ENCODE results near the gene C10orf71. TPM values are rescaled to one million over a fixed set of nuclear protein-coding genes. Genes with fewer than 3 reads are reported as not detected.

The C10orf71 gene
- total RNA-seq, 1 donor from 2014 or later: not detected

GRCh38 chr10:49329146-49329505 is 30.2 kb downstream of the C10orf71 start:
- H3K4me1 Mint-ChIP-seq (ENCODE audit: low read depth, unreplicated experiment): no peaks in the 10 kb centered on the region
- Histone ChIP-seq H3K9me3 (ENCODE audit: insufficient read depth, low read depth, low read length) (no peaks in the 10 kb centered on the region), H3K4me3 (ENCODE audit: insufficient read depth, low read depth, low read length) (no peak overlapping the region), H3K27ac (ENCODE audit: low read depth, low read length) (no peak overlapping the region), H3K4me2 (ENCODE audit: low read length) (no peak overlapping the region), H3K27me3 (ENCODE audit: insufficient read depth, low read length) (no peaks in the 10 kb centered on the region), H3K36me3 (ENCODE audit: insufficient read depth, low read length) (no peaks in the 10 kb centered on the region), H3K9ac (ENCODE audit: low read length) (no peak overlapping the region), H3K79me2 (ENCODE audit: insufficient read depth, low read length) (no peaks in the 10 kb centered on the region), H2AFZ (ENCODE audit: low read depth, low read length) (no peak overlapping the region), H4K20me1 (ENCODE audit: insufficient read depth, low read length) (no peaks in the 10 kb centered on the region), H3K4me1 (ENCODE audit: insufficient read depth, low read length) (no peaks in the 10 kb centered on the region)
- FAIRE-seq: no peak
- peaks cover 57% of the 10 kb centered on the region for H3K27me3 Mint-ChIP-seq (ENCODE audit: low read depth, unreplicated experiment)
- no peak overlapping the region for H3K27ac Mint-ChIP-seq (ENCODE audit: unreplicated experiment)
- TF ChIP-seq EZH2 (IDR thresholded peaks at IDR 0.05; ENCODE audit: insufficient read depth, low read length): no peak
- TF ChIP-seq CTCF (IDR thresholded peaks at IDR 0.05; ENCODE audit: insufficient read depth, low read depth, low read length): no peak
- H3K4me3 Mint-ChIP-seq (ENCODE audit: unreplicated experiment): no peak overlapping the region
- peaks cover 10% of the 10 kb centered on the region for H3K9me3 Mint-ChIP-seq (ENCODE audit: unreplicated experiment)
- H3K36me3 Mint-ChIP-seq (ENCODE audit: low read depth, unreplicated experiment): peaks cover 2% of the 10 kb centered on the region
- no peak for DNase-seq (ENCODE audit: low read depth)

- Histone ChIP-seq H2AFZ (ENCODE audit: low read depth, low read length) (no peak overlapping the region), H3K4me3 (ENCODE audit: insufficient read depth, low read depth, low read length) (no peak overlapping the region), H3K4me1 (ENCODE audit: insufficient read depth, low read length) (no peaks in the 10 kb centered on the region), H3K79me2 (ENCODE audit: insufficient read depth, low read length) (no peaks in the 10 kb centered on the region), H3K4me2 (ENCODE audit: low read length) (no peak overlapping the region), H3K27me3 (ENCODE audit: insufficient read depth, low read length) (no peaks in the 10 kb centered on the region), H3K27ac (ENCODE audit: low read depth, low read length) (no peak overlapping the region), H3K9ac (ENCODE audit: low read length) (no peak overlapping the region), H4K20me1 (ENCODE audit: insufficient read depth, low read length) (no peaks in the 10 kb centered on the region), H3K9me3 (ENCODE audit: insufficient read depth, low read depth, low read length) (no peaks in the 10 kb centered on the region), H3K36me3 (ENCODE audit: insufficient read depth, low read length) (no peaks in the 10 kb centered on the region)
- no peak overlapping the region for H3K27ac Mint-ChIP-seq (ENCODE audit: unreplicated experiment)
- no peak overlapping the region for H3K4me3 Mint-ChIP-seq (ENCODE audit: unreplicated experiment)
- H3K36me3 Mint-ChIP-seq (ENCODE audit: low read depth, unreplicated experiment): peaks cover 2% of the 10 kb centered on the region
- TF ChIP-seq EZH2 (IDR thresholded peaks at IDR 0.05; ENCODE audit: insufficient read depth, low read length) (no peak), CTCF (IDR thresholded peaks at IDR 0.05; ENCODE audit: insufficient read depth, low read depth, low read length) (no peak)
- no peaks in the 10 kb centered on the region for H3K4me1 Mint-ChIP-seq (ENCODE audit: low read depth, unreplicated experiment)
- peaks cover 49% of the 10 kb centered on the region for H3K27me3 Mint-ChIP-seq (ENCODE audit: low read depth, unreplicated experiment)
- H3K9me3 Mint-ChIP-seq (ENCODE audit: unreplicated experiment): peaks cover 7% of the 10 kb centered on the region
- DNase-seq (ENCODE audit: low read depth) (no peak), FAIRE-seq (no peak)
Observed at GRCh38 chr10:49330127-49330665, 31.2 kb downstream of the C10orf71 start.

- H3K27ac Mint-ChIP-seq (ENCODE audit: unreplicated experiment): no peak overlapping the region
- H4K20me1 ChIP-seq (ENCODE audit: insufficient read depth, low read length): no peaks in the 10 kb centered on the region
- peaks cover 2% of the 10 kb centered on the region for H3K36me3 Mint-ChIP-seq (ENCODE audit: low read depth, unreplicated experiment)
- no peak overlapping the region for H3K9ac ChIP-seq (ENCODE audit: low read length)
- H3K4me2 ChIP-seq (ENCODE audit: low read length): no peak overlapping the region
- H3K27ac ChIP-seq (ENCODE audit: low read depth, low read length): no peak overlapping the region
- H3K79me2 ChIP-seq (ENCODE audit: insufficient read depth, low read length): no peaks in the 10 kb centered on the region
- peaks cover 47% of the 10 kb centered on the region for H3K27me3 Mint-ChIP-seq (ENCODE audit: low read depth, unreplicated experiment)
- no peak overlapping the region for H3K4me3 ChIP-seq (ENCODE audit: insufficient read depth, low read depth, low read length)
- no peak for DNase-seq (ENCODE audit: low read depth)
- H3K9me3 Mint-ChIP-seq (ENCODE audit: unreplicated experiment): peaks cover 13% of the 10 kb centered on the region
- H3K27me3 ChIP-seq (ENCODE audit: insufficient read depth, low read length): no peaks in the 10 kb centered on the region
- H3K4me3 Mint-ChIP-seq (ENCODE audit: unreplicated experiment): no peak overlapping the region
- no peaks in the 10 kb centered on the region for H3K9me3 ChIP-seq (ENCODE audit: insufficient read depth, low read depth, low read length)
- no peak overlapping the region for H2AFZ ChIP-seq (ENCODE audit: low read depth, low read length)
- TF ChIP-seq CTCF (IDR thresholded peaks at IDR 0.05; ENCODE audit: insufficient read depth, low read depth, low read length) (no peak), EZH2 (IDR thresholded peaks at IDR 0.05; ENCODE audit: insufficient read depth, low read length) (no peak)
- H3K4me1 ChIP-seq (ENCODE audit: insufficient read depth, low read length): no peaks in the 10 kb centered on the region
- H3K36me3 ChIP-seq (ENCODE audit: insufficient read depth, low read length): no peaks in the 10 kb centered on the region
- H3K4me1 Mint-ChIP-seq (ENCODE audit: low read depth, unreplicated experiment): no peaks in the 10 kb centered on the region
- no peak for FAIRE-seq
Observed at GRCh38 chr10:49331431-49331830, 32.5 kb downstream of the C10orf71 start.

Measured in astrocyte (in vitro differentiated cells and primary cell).